ENCODE results near the gene DGKZ.
"Not testable (repeated sequence)": the region's sequence is repeated elsewhere in the genome, so short reads cannot be mapped to it uniquely, and the experiment has no call there.

DGKZ gene

GRCh38 chr11:46369458-46370152, 22.3 kb downstream of the DGKZ start:
- DNase-seq = peak; percentile 64

GRCh38 chr11:46370253-46370652, 23.0 kb downstream of the DGKZ start:
- no peak for DNase-seq

GRCh38 chr11:46371262-46371661, 24.0 kb downstream of the DGKZ start:
- not testable (repeated sequence) for DNase-seq

- DNase-seq = no peak
Measured at GRCh38 chr11:46372086-46372485, 24.8 kb downstream of the DGKZ start.

- DNase-seq = not testable (repeated sequence)
Measured at GRCh38 chr11:46372501-46372900, 25.2 kb downstream of the DGKZ start.

GRCh38 chr11:46373787-46374740, 26.8 kb downstream of the DGKZ start:
- no peak for DNase-seq

GRCh38 chr11:46374815-46375214, 27.6 kb downstream of the DGKZ start:
- no peak for DNase-seq

GRCh38 chr11:46375392-46376101, 28.3 kb downstream of the DGKZ start:
- DNase-seq = no peak

GRCh38 chr11:46376258-46377050, 29.2 kb downstream of the DGKZ start:
- DNase-seq = no peak

GRCh38 chr11:46377290-46377689, 30.0 kb downstream of the DGKZ start:
- no peak for DNase-seq

GRCh38 chr11:46377831-46378230, 30.6 kb downstream of the DGKZ start:
- no peak for DNase-seq

- no peak for DNase-seq
Measured at GRCh38 chr11:46378296-46378695, 31.0 kb downstream of the DGKZ start.

GRCh38 chr11:46378811-46379481, 31.7 kb downstream of the DGKZ start:
- no peak for DNase-seq

GRCh38 chr11:46379482-46380293, 32.4 kb downstream of the DGKZ start:
- DNase-seq = not testable (repeated sequence)

- DNase-seq = peak; percentile 69
Measured at GRCh38 chr11:46380340-46381047, 33.2 kb downstream of the DGKZ start.

- DNase-seq = no peak
Measured at GRCh38 chr11:46381048-46381818, 34.0 kb downstream of the DGKZ start, which contains the start of gene MDK. TSS of gene MDK (plus strand) at chr11:46381669. CDS start at chr11:46382058, 389 bp downstream.

- DNase-seq = no peak
Measured at GRCh38 chr11:46381819-46382645, 34.8 kb downstream of the DGKZ start.

- no peak for DNase-seq
Measured at GRCh38 chr11:46382646-46383403, 35.6 kb downstream of the DGKZ start.
